GM19351 (cell line): Measurements from ENCODE around the gene GJB4.
"Not testable (repeated sequence)": the region's sequence is repeated elsewhere in the genome, so short reads cannot be mapped to it uniquely, and the experiment has no call there.

ENCODE experiments used
- ATAC-seq: cut with Tn5 transposase; IDR thresholded peaks from one replicate; pipeline ENCODE4 v1.9.1; 2021; ENCODE audit warnings: mild to moderate bottlenecking, moderate library complexity; ENCODE audit not compliant: unreplicated experiment

The GJB4 gene

DNA sequence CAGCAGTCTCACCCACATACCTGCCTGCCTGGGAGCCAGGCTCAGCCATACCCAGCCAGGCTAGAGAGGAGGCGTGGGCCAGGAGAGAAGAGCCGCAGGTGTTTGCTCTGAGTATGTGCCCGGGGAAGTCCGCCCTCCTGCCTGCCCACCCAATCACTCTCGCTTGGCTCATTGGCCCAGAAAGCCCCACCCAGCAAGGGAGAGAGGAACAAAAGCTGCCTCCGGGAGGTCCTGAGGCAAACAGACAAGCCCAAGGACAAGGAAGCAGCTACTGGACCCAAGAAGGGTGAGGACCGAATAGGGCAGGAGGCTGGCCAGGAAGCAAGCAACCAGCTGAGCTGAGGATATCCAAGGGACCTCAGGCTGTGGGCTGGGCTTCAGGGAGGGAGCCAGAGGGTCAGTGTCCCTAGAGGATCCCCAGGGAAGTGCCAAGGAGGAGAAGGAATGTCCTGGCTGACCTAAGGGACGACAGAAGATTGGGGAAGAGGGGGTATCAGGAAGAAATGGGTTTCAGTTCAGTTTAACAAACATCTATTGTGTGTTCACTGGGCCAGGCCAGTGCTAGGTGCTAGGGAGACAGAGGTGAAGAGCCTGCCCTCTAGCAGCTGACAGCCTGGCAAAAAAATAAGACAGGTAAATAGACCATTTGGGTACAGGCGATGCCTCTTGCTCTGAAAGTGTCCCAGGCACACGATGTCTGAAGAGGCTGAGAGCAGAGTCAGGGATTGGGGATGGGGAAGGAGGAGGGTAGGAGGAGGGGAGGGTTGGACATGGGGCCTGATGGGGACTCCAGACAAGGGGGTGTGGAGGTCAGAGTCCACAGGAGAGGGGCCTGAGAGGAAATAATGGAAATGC lies at the start of gene GJB4:
Gene GJB4 (plus strand): TSS at position 238 of the 855 bp plus-strand sequence. CDS start 1,515 bp downstream, outside the sequence.
- no peak for ATAC-seq

DNA sequence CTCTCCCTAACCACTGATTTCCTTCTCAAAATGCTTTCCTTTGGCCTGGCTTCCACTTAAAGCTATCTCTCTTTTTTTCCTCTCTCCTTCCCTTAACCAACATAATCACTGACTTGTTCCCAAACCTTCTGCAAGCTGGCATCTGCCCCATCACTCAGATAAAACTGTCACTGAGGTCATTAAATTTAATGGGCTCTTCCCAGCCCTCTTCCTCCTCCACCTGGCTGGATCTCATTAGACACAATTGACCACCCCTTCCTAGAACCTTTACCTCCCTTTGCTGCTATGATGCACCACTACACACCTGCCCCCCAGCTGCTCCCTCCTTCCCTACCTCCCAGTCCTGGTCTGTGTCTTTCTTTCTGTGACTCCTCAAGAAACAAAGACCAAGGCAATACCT lies 48.7 kb upstream of the GJB4 start:
- no peak for ATAC-seq

DNA sequence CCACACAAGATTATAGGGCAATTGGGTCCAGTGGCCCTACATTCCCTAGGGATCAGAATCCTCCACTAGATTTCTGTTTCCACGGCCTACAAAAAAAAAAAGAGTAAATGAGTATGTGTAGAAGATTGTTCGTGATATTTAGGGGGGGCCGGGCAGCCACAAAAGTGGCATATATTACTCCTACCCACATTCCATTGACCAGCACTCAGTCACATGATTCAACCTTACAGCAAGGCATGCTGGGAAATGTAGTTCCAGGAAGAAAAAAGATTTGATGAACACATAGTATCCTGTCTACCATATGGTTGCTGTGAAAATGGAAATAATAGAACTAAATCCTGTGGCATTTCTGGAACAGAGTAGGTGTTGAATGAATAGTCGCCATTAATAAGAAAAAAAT lies 48.1 kb upstream of the GJB4 start:
- no peak for ATAC-seq

DNA sequence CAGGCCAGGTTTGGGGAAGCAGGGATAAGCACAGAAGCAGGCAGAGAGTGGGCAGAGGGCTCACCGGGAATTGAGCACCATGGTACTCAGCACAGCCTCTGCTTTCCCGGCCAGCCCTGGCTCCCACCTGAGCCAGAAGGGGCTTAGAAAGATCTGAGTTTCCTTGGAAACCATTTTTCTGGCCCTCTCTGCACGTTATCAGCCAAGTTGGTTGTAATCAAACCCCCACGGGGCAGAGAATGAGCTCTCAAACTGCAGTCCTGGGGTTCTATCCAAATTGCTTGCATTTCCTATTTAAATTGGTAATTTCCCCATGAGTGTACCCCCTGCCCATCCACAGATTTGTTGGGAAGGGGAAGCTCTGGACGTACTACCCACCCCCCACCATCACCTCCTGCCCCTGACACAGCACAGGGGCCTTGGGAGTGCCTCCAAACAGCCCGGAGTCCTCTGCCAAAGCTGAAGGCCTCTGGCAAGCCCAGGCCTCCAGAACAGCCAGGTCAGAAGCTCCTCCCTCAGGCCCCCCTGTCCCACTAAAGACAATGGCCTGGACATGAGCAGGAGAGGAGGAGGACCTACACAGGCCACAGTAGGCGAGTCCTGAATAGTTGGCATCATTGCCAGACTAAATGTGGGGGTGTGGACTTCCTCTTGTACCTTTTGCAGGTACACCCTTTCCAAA lies 47.4 kb upstream of the GJB4 start:
- no peak for ATAC-seq

DNA sequence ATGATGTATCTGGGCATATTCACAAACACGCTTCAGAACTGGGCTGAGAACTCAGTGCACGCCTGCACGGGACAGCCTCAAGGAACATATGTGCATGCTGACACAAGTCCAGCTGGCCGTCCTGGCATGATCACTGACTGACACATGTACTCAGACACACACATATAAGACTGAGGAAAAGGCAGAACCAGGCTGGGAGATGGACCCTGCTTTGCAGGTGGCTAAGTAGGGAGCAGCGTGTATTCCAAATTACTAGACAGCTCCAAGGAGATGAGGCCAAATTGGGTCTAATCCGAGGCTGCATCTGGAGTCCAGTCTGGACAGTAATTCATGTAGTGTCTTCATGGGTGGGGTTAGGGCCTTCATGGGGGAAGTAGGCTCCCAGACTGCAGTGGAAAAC lies 46.1 kb upstream of the GJB4 start:
- no peak for ATAC-seq

DNA sequence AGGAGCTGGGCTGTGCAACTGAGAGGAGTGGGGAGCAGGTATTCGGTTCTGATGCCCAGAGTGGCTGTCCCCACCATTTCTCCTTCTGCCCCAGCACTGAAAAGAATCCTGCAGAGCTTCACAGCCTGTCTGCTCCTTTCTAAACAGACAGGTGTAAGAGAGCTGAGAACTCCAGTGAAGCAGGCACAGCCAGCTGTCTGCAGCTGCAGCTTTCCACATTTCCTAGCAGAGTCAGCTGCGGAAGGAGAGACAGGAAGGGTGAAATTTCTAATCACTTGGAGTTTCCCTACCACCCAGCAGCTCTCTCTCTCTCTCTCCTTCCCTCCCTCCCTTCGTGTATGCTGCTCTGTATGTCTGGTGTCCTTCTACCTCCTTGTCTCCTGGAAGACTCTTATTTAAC lies 45.2 kb upstream of the GJB4 start:
- ATAC-seq: no peak

DNA sequence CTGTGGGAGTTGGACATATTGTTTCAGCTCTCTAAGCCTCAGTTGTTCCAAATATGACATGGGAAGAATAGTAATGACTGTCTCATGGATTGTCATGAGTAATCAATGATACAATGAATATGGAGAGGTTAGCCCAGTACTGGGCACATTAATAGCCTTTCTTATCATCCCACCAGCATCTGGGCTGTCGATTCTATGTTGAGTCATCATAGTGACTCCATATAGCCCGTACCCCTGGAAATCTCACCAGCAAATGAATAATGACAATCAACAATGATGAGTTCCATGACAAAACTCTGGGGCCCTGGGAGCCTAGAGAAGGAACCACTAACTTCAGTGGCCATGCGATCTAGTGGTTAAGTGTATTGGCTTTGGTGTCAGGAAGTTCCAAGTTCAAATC lies 44.4 kb upstream of the GJB4 start:
- ATAC-seq: no peak

DNA sequence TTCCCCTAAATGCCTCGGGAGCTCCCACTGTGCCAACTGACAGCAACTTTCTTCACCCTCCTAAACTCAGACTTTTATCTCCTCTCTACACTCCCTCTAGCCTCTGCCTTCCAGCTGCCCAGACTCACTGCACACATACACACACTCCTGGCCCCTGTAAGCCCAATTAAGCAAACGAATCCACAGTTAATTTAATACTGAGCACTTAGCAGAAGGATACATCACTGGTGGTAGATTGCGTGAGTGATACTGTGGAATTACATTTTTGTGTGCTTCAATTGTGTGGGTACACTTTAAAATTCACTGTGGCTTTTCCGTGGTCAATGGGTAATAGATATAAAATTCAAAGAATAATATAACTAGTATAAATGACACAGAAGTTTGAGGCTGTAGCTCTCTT lies 38.3 kb upstream of the GJB4 start:
- ATAC-seq: no peak

DNA sequence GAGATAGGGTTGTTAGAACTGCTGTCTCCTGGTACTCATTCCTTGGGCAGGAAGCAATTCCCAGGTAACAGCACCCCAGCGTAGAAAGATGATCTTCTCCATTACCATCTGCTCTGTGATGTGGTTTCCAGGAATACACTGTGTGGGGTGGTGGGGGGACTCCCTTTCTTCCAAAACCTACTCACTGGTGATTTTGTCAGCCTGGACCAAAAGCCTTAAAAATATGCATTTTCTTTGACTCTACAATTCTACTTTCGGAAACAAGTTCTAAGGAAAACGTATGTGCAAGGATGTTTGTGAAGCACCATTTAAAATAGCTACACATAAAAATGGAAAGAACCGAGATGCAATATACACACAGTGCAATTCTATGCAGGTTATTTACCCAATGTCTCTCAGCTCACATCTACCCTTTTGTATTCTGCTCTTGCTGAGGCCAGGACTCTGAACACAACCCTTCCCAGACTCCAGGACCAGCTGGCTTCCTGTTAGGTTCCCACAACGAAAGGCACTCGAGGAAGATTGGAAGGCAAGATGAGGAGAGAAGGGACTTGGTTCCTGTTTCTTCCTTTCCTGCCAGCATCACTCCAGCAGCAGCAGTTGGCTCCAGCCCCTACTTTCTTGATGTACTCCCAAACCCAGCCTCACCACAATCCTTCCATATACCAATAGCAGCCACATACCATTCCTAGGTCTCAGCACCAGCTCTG lies 37.7 kb upstream of the GJB4 start:
- ATAC-seq: no peak

DNA sequence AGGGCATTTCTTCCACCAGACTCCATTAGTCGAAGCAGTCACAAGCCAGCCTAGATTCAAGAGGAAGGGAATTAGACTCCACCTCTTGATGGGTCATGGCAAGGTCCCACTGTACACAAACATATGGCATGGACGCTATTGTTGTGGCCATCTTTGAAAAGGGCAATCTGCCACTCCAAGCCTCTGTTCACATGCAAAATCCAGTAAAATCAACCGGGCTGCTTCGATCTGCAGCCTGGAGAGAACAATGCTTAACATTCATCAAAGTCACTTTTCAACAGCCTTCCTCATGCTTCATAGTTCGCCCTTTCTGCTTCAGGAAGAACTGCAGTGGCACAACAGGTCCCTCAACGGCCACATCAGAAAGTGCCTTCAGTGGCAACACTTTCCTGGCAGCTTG lies 32.7 kb upstream of the GJB4 start:
- ATAC-seq: no peak

DNA sequence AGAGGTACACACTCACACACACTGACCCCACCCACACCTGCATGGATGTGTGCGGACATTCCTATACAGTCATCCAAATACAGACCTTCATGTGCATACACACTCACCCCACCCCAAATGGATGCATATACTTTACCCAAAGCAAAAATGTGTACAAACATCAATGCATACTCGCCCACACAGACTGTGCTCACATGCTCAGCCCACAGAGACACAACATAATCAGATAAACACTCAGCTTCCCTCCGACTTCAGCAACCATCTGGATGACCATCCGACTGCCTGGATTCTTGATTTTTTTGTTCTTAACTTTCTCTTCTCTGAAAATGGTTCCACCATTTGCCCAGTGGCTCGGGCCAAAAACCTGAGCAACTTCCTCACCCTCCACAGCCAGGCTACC lies 29.1 kb upstream of the GJB4 start:
- no peak for ATAC-seq

DNA sequence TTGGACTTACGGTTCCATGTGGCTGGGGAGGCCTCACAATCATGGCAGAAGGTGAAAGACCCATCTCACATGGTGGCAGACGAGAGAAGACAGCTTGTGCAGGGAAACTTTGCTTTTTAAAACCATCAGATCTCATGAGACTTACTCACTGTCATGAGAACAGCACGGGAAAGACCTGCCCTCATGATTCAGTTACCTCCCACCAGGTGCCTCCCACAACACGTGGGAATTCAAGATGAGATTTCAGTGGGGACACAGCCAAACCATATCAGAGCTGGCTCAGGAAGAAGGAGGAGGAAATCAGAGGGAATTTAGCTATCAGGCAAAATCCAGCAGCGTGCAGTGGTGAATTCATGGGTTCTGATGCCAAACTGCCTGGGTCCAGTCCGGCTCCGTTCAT lies 26.7 kb upstream of the GJB4 start:
- not testable (repeated sequence) for ATAC-seq

DNA sequence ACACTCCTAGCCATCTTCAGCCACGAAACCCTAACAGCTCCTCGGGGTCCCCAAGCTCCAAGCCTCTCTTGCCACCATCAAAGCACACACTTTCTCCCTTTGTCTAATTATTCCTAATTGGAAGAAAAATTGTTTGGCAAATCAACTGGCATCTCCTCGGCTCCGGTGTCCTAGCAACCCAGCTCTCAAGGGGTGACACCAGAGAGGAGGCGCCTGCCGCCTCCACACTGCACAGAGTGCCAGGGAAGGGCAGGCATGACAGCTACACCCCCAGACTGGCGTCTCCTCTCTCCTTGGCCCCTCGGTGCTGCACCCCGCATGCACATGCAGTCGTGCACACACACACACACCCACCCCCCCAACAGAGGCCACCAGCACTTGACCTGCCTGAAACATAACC lies 22.8 kb upstream of the GJB4 start:
- no peak for ATAC-seq

DNA sequence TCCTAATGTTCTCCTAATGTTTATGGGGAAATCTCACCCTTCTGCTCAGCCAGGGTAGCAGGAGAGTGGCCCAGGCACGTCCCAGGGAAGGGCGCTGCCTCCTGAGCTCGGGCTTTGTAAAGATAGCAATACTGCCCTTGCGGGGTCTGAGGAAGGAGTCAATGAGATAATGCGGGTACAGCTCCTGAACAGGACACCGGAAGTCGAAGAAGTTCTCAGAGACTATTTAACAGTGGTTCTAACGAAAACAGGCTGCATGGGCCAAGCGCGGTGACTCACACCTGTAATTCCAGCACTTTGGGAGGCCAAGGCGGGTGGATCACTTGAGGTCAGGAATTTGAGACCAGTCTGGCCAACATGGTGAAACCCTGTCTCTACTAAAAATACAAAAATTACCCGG lies 22.3 kb upstream of the GJB4 start:
- ATAC-seq: not testable (repeated sequence)

DNA sequence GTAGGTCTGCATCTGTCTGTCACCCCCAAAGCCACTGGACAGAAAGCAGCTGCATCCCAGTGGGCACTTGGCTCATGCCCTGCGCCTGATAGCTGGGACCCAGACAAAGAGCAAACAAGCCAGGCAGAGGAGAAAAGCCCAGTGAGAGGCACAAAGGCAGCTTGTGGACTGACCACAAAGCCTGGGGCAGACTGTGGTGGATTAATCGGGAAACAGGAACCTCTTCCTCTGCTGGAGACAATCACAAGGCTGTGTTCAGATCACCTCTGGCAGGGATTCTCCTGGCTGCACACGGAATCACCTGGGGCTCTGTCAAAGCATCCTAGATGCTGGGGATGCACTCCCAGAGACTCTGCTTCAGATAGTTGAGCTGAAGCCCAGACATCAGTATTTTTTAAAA lies 19.9 kb upstream of the GJB4 start:
- no peak for ATAC-seq

DNA sequence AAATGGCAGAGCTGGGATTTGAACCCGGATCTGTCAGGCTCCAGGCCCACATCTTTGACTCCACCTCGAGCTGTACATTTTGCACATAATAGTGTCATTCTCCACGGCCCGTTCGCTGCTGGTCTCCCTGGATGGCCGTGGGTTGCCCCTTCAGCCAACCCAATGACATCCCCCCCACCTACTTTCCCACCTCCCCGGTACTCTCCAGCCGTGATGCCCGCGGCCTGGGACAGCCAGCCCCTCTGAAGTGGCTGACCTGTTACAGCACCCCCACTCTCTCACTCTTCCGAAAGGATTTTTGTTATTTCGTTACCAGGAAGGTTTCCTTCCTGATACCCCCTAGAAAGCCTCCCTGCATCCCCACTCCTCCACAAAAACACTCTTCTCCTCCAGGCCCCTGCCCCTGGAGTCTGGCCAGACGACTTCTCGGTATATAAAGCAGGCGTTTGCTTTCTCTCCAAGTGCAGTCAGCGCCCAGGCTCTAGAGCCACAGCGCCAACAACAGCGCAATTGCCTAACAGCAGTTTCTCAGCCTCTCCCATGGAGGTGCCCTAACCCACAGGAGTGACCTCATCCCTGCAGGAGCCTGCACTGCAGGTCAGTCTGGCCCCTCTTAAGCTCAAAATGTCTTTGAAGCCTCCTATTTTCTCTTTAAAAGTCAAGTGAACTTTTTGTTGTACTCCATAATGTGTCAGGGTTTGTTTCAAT lies 19.2 kb upstream of the GJB4 start:
- ATAC-seq: no peak

DNA sequence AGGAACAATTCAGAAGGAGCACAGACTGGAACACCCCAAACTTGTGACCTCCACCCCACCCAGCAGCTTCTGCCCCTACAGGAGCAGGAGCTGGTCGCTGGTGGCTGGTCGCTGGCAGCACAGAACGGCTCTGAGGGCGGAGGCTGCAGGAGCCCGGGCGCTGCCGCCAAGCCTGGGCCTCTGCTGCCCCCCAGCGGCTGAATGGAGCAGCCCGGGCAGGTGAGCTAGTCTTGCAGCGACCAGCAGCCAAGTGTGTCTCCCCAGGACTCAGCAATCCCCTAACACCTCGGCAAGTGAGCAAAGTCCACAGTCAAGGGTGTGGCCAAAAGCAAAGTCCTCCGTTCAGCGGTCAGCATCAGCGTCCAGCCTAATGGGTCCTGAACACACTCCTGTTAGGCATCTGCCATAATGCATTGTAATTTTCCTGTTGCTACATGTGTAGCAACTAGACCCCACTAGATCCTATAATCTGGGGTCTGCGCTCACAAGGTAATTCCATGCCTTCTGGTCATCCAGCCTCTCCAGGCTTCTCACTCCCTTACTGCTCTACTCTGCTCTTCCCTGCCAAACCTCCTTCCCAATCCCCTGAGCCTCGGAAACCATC lies 16.8 kb upstream of the GJB4 start:
- ATAC-seq: peak; percentile 65

DNA sequence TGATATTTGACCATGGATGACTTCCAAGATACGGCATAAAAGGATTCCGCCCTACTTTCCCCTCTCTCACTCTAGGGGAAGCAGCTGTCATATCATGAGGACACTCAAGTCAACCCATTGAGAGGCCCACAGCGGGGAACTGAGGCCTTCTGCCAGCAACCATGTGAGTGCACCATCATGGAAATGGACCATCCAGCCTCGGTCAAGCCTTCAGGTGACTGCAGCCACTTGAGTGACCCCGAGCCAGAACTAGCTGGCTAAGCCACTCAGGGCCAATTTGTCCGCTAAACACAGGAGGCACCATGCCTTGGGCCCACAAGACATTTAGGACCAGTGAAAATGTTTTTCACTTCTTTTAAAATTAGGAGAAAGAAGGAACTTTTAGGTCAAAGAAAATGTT lies 15.8 kb upstream of the GJB4 start:
- ATAC-seq: no peak

DNA sequence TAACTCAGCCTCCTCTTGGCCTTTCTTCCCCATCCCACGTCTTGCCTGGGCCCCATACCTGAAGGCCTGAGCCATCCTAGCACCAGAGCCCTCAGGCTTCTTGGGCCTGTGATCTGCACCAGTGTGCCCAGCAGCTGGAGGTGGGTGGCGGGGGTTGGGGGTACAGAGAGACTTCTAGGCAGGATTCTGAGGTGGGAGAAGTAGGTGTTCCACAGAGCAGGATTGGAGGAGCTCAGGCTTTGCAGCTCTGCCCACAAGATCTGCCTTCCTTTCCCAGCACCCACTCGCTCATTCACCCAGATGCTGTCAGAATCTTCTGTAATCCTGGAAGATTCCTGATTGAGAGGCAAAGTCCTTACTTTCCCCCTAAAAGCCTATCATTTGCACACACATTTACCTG lies 14.7 kb upstream of the GJB4 start:
- ATAC-seq: no peak

DNA sequence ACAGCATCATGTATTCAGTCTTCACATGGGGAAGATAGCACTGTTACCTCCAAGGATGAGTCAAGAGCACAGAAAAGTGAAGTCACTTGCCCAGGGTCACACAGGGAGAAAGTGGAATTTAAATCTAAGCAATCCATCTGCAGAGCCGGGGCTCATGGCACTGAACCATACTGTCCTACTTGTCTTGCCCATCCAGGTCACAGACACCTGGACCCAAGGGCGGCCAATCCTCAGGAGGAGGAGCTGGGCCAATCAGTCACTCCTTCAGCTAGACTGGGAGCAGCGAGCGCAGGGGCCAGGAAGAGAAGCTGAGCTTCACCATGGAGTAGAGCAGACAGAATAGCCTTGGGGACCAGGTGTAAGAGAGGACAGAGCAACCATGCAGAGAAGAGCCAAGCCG lies 13.9 kb upstream of the GJB4 start:
- ATAC-seq: no peak

DNA sequence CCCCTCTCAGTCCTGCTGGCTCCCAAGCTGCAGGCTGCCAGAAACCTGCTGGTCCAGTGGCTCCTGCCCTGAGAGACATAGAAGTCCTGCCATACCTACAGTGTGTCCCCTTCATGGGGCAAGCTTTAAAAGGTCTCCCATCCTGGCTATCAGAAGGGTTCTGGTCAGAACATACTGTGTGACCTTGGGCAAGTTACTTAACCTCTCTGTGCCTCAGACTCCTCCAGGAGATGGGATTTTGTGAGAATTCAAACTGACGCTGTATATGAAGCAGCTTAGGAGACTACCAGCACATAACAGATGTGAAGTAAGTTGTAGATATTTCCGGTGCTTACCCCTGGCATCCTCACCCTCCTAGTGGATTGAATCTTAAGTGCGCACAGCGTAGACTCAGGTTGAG lies 13.4 kb upstream of the GJB4 start:
- no peak for ATAC-seq
